GM12878 (cell line): ENCODE data around the gene XRCC4. TPM values are rescaled to one million over a fixed set of nuclear protein-coding genes. Genes with fewer than 3 reads are reported as not detected.

Source experiments
- ATAC-seq: fragments of 200-7000 bp; cut with Tn5 transposase; 3 replicates; pipeline ENCODE4 v1.9.1; 2020; ENCODE audit warnings: mild to moderate bottlenecking, moderate library complexity
- BruUV-seq: library from RNA; stranded (reverse); fragments of 400-500 nt; replicated peaks from 2 replicates; lab custom pipeline; 2021; lab: Mats Ljungman, UMichigan
- CTCF ChIA-PET: fragments of 300-600 bp; sonication (Branson Sonifier 250); formaldehyde crosslinking; extraction: SDS; loops from one replicate; lab custom pipeline; 2021; ENCODE audit warnings: inconsistent platforms; lab: Yijun Ruan, JAX
- POLR2A ChIA-PET: fragments of 350-600 bp; formaldehyde crosslinking; extraction: SDS; loops from one replicate; lab custom pipeline; 2021; ENCODE audit warnings: inconsistent platforms; lab: Charles Lee
- RAD21 ChIA-PET: fragments of 300-600 bp; sonication (Branson Sonifier 250); formaldehyde crosslinking; loops from one replicate; lab custom pipeline; 2023; ENCODE audit warnings: antibody characterized with exemption; ENCODE audit not compliant: unreplicated experiment; lab: Charles Lee
- SMC1A ChIA-PET: fragments of 300-600 bp; sonication (Branson Sonifier 250); formaldehyde crosslinking; loops from one replicate; lab custom pipeline; 2023; ENCODE audit not compliant: unreplicated experiment, uncharacterized antibody; lab: Charles Lee
- DNase-seq: peaks from one replicate; pipeline ENCODE4 v3.0.0-alpha.2; 2011; ENCODE audit warnings: low read depth, low spot score
- FAIRE-seq: peaks from 3 replicates; lab custom pipeline; 2011; peaks lifted over from hg19 to GRCh38; lab: Jason Lieb, UNC
- H2AFZ ChIP-seq: 2 replicates; pipeline ENCODE4 v1.6.0; 2011; ENCODE audit warnings: low read depth, low read length, control low read depth; ENCODE audit not compliant: control insufficient read depth
- H3K27ac ChIP-seq: 2 replicates; pipeline ENCODE4 v1.5.1; 2011; ENCODE audit warnings: control low read depth; ENCODE audit not compliant: control insufficient read depth, insufficient read depth
- H3K27me3 ChIP-seq, 2 experiments: replicated peaks in 1 of 2; 2 replicates each; pipeline versions ENCODE4 v1.6.0 to v1.6.1; 2011; ENCODE audit warnings: low read length in 1 of 2; ENCODE audit not compliant: control insufficient read depth in 2 of 2, insufficient read depth in 2 of 2
- H3K36me3 ChIP-seq, 2 experiments: 2 replicates each; pipeline ENCODE4 v1.5.1; 2011; ENCODE audit warnings: low read length in 1 of 2; ENCODE audit not compliant: control insufficient read depth in 2 of 2, insufficient read depth in 2 of 2
- H3K4me1 ChIP-seq: 2 replicates; pipeline ENCODE4 v1.6.1; 2011; ENCODE audit warnings: mild to moderate bottlenecking, low read length, moderate library complexity, mixed read lengths; ENCODE audit not compliant: control insufficient read depth, insufficient read depth
- H3K4me2 ChIP-seq: 2 replicates; pipeline ENCODE4 v1.6.0; 2011; ENCODE audit warnings: control low read depth; ENCODE audit not compliant: control insufficient read depth, insufficient read depth
- H3K4me3 ChIP-seq: fragments of 200-600 bp; sonication (generic); 2 replicates; pipeline ENCODE4 v1.5.1; 2016
- H3K79me2 ChIP-seq: 2 replicates; pipeline ENCODE4 v1.6.0; 2011; ENCODE audit warnings: low read length; ENCODE audit not compliant: control insufficient read depth, insufficient read depth
- H3K9ac ChIP-seq: 2 replicates; pipeline ENCODE4 v1.8.0; 2011; ENCODE audit warnings: low read length, control low read depth, mixed read lengths; ENCODE audit not compliant: control insufficient read depth, insufficient read depth
- H3K9me3 ChIP-seq: replicated peaks from 3 replicates; pipeline ENCODE4 v1.5.1; 2011; ENCODE audit warnings: mild to moderate bottlenecking, low read length; ENCODE audit not compliant: control insufficient read depth, insufficient read depth
- H4K20me1 ChIP-seq: 2 replicates; pipeline ENCODE4 v1.6.0; 2011; ENCODE audit not compliant: control insufficient read depth, insufficient read depth
- IRF4 ChIP-seq: IDR thresholded peaks from 2 replicates; pipeline ENCODE4 v1.6.1; 2011; ENCODE audit warnings: low read depth, low read length
- POLR2A ChIP-seq: IDR thresholded peaks from 2 replicates; pipeline ENCODE4 v1.6.1; 2011; ENCODE audit warnings: low read depth, mild to moderate bottlenecking, low read length
- RB1 ChIP-seq: fragments of 450-650 bp; formaldehyde crosslinking; IDR thresholded peaks from 2 replicates; pipeline ENCODE4 v1.6.1; 2017; ENCODE audit warnings: mild to moderate bottlenecking, borderline replicate concordance
- SMC3 ChIP-seq: IDR thresholded peaks from 2 replicates; pipeline ENCODE4 v1.6.1; 2011; ENCODE audit warnings: low read length, improper control_type of control experiment, borderline replicate concordance
- SREBF1 ChIP-seq: IDR thresholded peaks from 2 replicates; pipeline ENCODE4 v1.6.1; 2012; ENCODE audit warnings: mild to moderate bottlenecking, low read length
- WRNIP1 ChIP-seq: IDR thresholded peaks from 2 replicates; pipeline ENCODE4 v1.6.1; 2011; ENCODE audit warnings: low read depth, low read length, improper control_type of control experiment, borderline replicate concordance
- ZNF274 ChIP-seq: IDR thresholded peaks from one replicate; pipeline ENCODE4 v1.8.0; 2011; ENCODE audit not compliant: insufficient read length, insufficient read depth
- WGBS: methylation state at CpG from one replicate; pipeline ENCODE4 v1.1.6; 2016; ENCODE audit warnings: low lambda C conversion rate; ENCODE audit not compliant: insufficient replicate concordance, insufficient coverage; ENCODE audit errors: missing lambda C conversion rate; 5-methylcytosine and 5-hydroxymethylcytosine counted together
- in situ Hi-C: fragments of 300-500 bp; cut with MboI; formaldehyde crosslinking; loops from 9 replicates; pipeline ENCODE4 v1.14.3; 2018; ENCODE audit warnings: mixed read lengths
- intact Hi-C: fragments of 100-400 bp; cut with micrococcal nuclease; formaldehyde crosslinking; loops from one replicate; pipeline ENCODE4 v1.14.2; 2022; ENCODE audit not compliant: unreplicated experiment
- polyA plus RNA-seq, 11 experiments: library from polyadenylated mRNA; depleted of rRNA in 4 of 11; unstranded in 6 of 11; stranded (reverse) in 5 of 11; fragments of >200 nt; fragmentation: Nextera tagmentation in 4 of 11; fragmentation: Illumina TruSeq in 1 of 11; extraction: Ambion mirVana in 4 of 11; extraction: Trizol in 1 of 11; gene quantifications; 1 replicate in 1 of 11; 2 replicates in 10 of 11; pipeline versions ENCODE4 v1.2.1 to v1.2.3, GENCODE V29; 2011 to 2016; ENCODE audit warnings: inconsistent platforms in 2 of 11, missing spikeins in 2 of 11, low read depth in 1 of 11
- total RNA-seq, 4 experiments: library from RNA; depleted of rRNA in 3 of 4; stranded (reverse); fragments of >200 nt in 3 of 4; fragmentation: Illumina TruSeq in 1 of 4; extraction: Trizol in 1 of 4; gene quantifications; 2 replicates each; pipeline versions ENCODE4 v1.2.1 to v1.2.3, GENCODE V29; 2013 to 2021
- TF ChIP-seq, protein P1 (sequence below): fragments of 450-650 bp; IDR thresholded peaks from 2 replicates; pipeline ENCODE4 v1.6.1; 2017; ENCODE audit warnings: mild to moderate bottlenecking, moderate library complexity

XRCC4 gene
- total and polyA plus RNA-seq, 10 of the 15 experiments (the other 5 are each of a cell fraction or from before 2014, with no cell fraction given), result 12.1 to 53.6 (median 25.8) TPM

GRCh38 chr5:83348281-83348780 lies 271.0 kb downstream of the XRCC4 start:
- Histone ChIP-seq H3K27me3 (no peaks in the 10 kb centered on the region), H3K36me3 (no peaks in the 10 kb centered on the region), H3K4me1 (no peaks in the 10 kb centered on the region), H3K27ac (no peak overlapping the region), H3K4me2 (no peak overlapping the region), H2AFZ (no peak overlapping the region), H3K4me3 (no peak overlapping the region), H3K9me3 (peaks cover 6% of the 10 kb centered on the region), H3K9ac (no peak overlapping the region)
- CTCF ChIA-PET, result no interaction called here
- ATAC-seq, result no peak
- RAD21 ChIA-PET, result no interaction called here
- SMC1A ChIA-PET, result no interaction called here
- intact Hi-C loops (no loop called here), in situ Hi-C loops (no loop called here)
- POLR2A ChIA-PET, result no interaction called here
- BruUV-seq, result no TSS peak
- no peak for FAIRE-seq
- TF ChIP-seq IRF4, result no peak
- TF ChIP-seq, protein P1, sequence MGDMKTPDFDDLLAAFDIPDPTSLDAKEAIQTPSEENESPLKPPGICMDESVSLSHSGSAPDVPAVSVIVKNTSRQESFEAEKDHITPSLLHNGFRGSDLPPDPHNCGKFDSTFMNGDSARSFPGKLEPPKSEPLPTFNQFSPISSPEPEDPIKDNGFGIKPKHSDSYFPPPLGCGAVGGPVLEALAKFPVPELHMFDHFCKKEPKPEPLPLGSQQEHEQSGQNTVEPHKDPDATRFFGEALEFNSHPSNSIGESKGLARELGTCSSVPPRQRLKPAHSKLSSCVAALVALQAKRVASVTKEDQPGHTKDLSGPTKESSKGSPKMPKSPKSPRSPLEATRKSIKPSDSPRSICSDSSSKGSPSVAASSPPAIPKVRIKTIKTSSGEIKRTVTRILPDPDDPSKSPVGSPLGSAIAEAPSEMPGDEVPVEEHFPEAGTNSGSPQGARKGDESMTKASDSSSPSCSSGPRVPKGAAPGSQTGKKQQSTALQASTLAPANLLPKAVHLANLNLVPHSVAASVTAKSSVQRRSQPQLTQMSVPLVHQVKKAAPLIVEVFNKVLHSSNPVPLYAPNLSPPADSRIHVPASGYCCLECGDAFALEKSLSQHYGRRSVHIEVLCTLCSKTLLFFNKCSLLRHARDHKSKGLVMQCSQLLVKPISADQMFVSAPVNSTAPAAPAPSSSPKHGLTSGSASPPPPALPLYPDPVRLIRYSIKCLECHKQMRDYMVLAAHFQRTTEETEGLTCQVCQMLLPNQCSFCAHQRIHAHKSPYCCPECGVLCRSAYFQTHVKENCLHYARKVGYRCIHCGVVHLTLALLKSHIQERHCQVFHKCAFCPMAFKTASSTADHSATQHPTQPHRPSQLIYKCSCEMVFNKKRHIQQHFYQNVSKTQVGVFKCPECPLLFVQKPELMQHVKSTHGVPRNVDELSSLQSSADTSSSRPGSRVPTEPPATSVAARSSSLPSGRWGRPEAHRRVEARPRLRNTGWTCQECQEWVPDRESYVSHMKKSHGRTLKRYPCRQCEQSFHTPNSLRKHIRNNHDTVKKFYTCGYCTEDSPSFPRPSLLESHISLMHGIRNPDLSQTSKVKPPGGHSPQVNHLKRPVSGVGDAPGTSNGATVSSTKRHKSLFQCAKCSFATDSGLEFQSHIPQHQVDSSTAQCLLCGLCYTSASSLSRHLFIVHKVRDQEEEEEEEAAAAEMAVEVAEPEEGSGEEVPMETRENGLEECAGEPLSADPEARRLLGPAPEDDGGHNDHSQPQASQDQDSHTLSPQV, result no peak
- TF ChIP-seq SMC3, result no peak
- TF ChIP-seq RB1, result no peak
- no peak for TF ChIP-seq WRNIP1
- TF ChIP-seq POLR2A, result no peak
- TF ChIP-seq SREBF1, result no peak
- TF ChIP-seq ZNF274, result no peak
- TF ChIP-seq, all 136 proteins: peak for 0
- 100% methylated on average over 2 of the region's 2 CpGs for WGBS
- Histone ChIP-seq H3K79me2 (no peaks in the 10 kb centered on the region), H4K20me1 (no peaks in the 10 kb centered on the region)
- no peak for DNase-seq
